ENCODE data around the gene KMT2C.
"Not testable (repeated sequence)": the region's sequence is repeated elsewhere in the genome, so short reads cannot be mapped to it uniquely, and the experiment has no call there.

DNA sequence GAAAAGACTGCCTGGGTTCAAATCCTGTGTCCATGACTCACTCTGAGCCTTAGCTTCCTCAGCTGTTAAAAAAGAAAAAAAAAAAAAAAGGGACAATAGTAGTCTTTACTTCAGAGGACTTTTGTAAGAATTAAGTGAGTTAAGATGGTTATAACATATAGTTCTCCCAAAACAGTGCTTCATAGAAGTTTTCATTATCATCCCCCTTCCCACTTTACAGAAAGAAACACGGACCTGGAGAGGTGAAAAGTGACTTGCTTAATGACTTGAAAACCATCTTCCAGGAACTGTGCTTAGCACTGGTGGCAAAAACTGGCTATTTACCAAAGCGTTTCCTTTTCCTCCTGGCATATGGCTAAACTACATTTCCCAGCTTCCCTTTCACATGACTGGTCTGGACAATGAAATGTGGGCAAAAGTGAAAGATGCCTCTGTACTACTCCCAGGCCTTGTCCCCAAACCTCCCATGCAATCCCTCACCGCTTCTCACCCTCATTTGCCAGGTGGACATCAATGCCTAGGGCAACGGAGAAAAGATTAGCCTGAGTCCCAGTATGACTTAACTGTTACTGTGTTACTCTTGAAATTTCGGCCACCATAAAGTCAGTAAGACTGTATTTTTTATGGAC, 49.6 kb downstream of the KMT2C start:
- TF ChIP-seq, protein P1, sequence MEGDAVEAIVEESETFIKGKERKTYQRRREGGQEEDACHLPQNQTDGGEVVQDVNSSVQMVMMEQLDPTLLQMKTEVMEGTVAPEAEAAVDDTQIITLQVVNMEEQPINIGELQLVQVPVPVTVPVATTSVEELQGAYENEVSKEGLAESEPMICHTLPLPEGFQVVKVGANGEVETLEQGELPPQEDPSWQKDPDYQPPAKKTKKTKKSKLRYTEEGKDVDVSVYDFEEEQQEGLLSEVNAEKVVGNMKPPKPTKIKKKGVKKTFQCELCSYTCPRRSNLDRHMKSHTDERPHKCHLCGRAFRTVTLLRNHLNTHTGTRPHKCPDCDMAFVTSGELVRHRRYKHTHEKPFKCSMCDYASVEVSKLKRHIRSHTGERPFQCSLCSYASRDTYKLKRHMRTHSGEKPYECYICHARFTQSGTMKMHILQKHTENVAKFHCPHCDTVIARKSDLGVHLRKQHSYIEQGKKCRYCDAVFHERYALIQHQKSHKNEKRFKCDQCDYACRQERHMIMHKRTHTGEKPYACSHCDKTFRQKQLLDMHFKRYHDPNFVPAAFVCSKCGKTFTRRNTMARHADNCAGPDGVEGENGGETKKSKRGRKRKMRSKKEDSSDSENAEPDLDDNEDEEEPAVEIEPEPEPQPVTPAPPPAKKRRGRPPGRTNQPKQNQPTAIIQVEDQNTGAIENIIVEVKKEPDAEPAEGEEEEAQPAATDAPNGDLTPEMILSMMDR (IDR thresholded peaks at IDR 0.05), result not testable (repeated sequence)
- TF ChIP-seq POLR2A (IDR thresholded peaks at IDR 0.05), result not testable (repeated sequence)

Measured in thyroid gland (tissue), 4 donors.